Measurements from ENCODE around the gene SEZ6L.

Gene SEZ6L

DNA sequence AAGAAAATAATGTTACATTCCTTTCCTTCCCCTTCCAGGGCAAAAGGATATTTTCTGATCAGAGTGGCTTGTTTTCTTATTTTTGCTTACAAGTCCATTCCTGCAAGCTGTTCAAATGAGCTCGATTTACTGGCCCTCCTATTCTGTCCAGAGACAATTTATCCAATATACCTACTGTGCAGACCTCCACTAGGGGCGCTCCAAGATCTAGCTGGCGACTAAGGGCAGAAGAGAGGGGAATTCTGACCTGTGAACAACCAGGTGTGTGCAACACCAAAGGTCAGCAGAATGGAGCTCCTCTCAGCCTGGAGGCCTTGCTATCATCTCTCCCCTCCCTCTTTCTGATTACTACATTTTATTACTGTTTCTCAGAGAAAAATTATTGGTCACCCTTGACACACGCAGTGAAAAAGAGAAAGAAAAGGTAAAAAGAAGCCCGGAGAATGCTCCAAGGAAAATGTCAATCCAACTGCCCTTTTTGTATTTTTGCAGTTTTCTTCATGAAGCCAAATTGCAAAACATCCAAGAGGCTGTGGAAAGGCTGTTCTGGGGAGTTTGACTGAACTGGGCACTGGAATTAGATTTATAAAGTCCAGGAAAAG, 3.2 kb downstream of the SEZ6L start:
- H3K9ac ChIP-seq (ENCODE audit: low read length in 5 of 5): no peak overlapping the region
- no peak overlapping the region for H3K27ac ChIP-seq (ENCODE audit: low read depth, low read length)
- H3K9me3 ChIP-seq (ENCODE audit: control insufficient read depth in 5 of 5, low read length in 5 of 5): no peaks in the 10 kb centered on the region
- H3K36me3 ChIP-seq (ENCODE audit: control insufficient read depth in 5 of 5, insufficient read depth in 5 of 5, low read length in 5 of 5): no peaks in the 10 kb centered on the region
- peaks cover 0 to 20% (median 13%) of the 10 kb centered on the region in 5 donors for H3K4me1 ChIP-seq (ENCODE audit: control insufficient read depth in 5 of 5, insufficient read depth in 5 of 5, low read length in 5 of 5)
- H3K27me3 ChIP-seq (ENCODE audit: control insufficient read depth in 5 of 5, insufficient read depth in 4 of 5, low read length in 5 of 5): peaks cover 23 to 63% (median 51%) of the 10 kb centered on the region in 5 donors
- H3K4me3 ChIP-seq (ENCODE audit: low read depth in 1 of 5, low read length in 5 of 5): no peak overlapping the region

DNA sequence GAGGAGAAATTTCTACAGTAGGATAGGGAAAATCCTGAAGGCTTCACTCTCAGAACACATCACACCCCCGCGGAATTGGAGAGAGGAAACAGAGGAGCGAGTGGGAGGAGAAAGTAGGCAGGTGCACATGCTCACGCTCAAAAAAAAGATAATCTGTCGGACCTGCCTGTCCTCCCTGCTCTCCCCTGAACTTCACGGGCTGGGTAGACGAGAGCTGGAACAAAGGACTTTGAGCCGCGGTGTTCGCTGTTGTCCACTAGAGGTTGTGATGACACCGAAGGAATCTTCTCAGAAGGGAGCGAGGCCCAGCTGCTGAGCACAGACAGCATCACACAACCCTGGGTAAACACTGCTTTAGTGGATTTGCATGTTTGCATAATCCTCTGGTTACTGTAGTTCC, 5.0 kb downstream of the SEZ6L start:
- Histone ChIP-seq H3K9me3 (ENCODE audit: control insufficient read depth in 5 of 5, low read length in 5 of 5) (no peaks in the 10 kb centered on the region), H3K27ac (ENCODE audit: low read depth, low read length) (no peak overlapping the region), H3K4me1 (ENCODE audit: control insufficient read depth in 5 of 5, insufficient read depth in 5 of 5, low read length in 5 of 5) (peaks cover 0 to 10% (median 8%) of the 10 kb centered on the region in 5 donors), H3K36me3 (ENCODE audit: control insufficient read depth in 5 of 5, insufficient read depth in 5 of 5, low read length in 5 of 5) (no peaks in the 10 kb centered on the region), H3K9ac (ENCODE audit: low read length in 5 of 5) (no peak overlapping the region), H3K4me3 (ENCODE audit: low read depth in 1 of 5, low read length in 5 of 5) (no peak overlapping the region), H3K27me3 (ENCODE audit: control insufficient read depth in 5 of 5, insufficient read depth in 4 of 5, low read length in 5 of 5) (peaks cover 24 to 51% (median 40%) of the 10 kb centered on the region in 5 donors)

DNA sequence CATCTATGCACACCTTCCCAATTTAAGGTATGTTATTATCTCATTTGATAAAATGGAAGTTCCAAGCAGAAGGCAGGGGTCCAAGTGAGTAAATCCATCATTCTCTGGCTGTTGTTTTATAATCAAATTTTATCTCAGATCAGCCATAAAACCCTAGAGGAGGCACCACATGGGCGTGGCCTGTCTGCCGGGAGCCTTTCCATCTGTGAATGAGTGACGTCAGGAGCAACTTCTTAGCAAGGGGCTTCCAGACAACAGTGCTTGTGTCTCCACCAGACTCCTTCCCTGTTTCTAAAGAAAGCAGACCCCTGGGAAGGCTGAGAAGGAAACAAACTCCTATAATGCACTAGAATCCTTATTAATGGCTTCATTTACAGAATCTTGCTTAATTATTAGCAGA, 13.5 kb downstream of the SEZ6L start:
- H3K27me3 ChIP-seq (ENCODE audit: control insufficient read depth in 5 of 5, insufficient read depth in 4 of 5, low read length in 5 of 5): peaks cover 2 to 16% (median 11%) of the 10 kb centered on the region in 5 donors
- H3K9me3 ChIP-seq (ENCODE audit: control insufficient read depth in 5 of 5, low read length in 5 of 5): no peaks in the 10 kb centered on the region

DNA sequence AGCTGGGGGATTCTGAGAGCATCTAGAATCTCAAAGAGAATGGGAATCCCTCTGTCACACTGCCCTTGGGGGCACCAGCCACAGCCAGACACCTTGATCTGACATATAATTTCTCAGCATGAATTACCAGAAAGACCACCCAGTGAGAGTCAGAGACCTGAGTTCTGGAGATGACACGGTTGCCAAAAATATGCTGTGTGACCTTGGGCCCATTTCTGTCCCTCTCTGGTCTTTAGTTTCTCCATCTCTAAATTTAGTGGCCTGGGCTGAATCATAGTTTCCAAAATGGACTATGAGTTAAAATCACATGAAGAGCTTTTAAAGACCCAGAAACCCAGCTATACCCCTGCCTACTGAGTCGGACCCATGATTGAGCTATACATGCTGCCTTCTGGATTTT, 15.9 kb downstream of the SEZ6L start:
- Histone ChIP-seq H3K27me3 (ENCODE audit: control insufficient read depth in 5 of 5, insufficient read depth in 4 of 5, low read length in 5 of 5) (peaks cover 0 to 12% (median 5%) of the 10 kb centered on the region in 5 donors), H3K4me3 (ENCODE audit: low read depth in 1 of 5, low read length in 5 of 5) (no peak overlapping the region), H3K9ac (ENCODE audit: low read length in 5 of 5) (no peak overlapping the region), H3K36me3 (ENCODE audit: control insufficient read depth in 5 of 5, insufficient read depth in 5 of 5, low read length in 5 of 5) (no peaks in the 10 kb centered on the region), H3K9me3 (ENCODE audit: control insufficient read depth in 5 of 5, low read length in 5 of 5) (no peaks in the 10 kb centered on the region), H3K4me1 (ENCODE audit: control insufficient read depth in 5 of 5, insufficient read depth in 5 of 5, low read length in 5 of 5) (no peaks in the 10 kb centered on the region), H3K27ac (ENCODE audit: low read depth, low read length) (no peak overlapping the region)

More for the DNA sequence above, 13.5 kb downstream of the SEZ6L start:
- Histone ChIP-seq H3K27ac (ENCODE audit: low read depth, low read length) (no peak overlapping the region), H3K9ac (ENCODE audit: low read length in 5 of 5) (no peak overlapping the region), H3K4me3 (ENCODE audit: low read depth in 1 of 5, low read length in 5 of 5) (no peak overlapping the region), H3K4me1 (ENCODE audit: control insufficient read depth in 5 of 5, insufficient read depth in 5 of 5, low read length in 5 of 5) (no peaks in the 10 kb centered on the region), H3K36me3 (ENCODE audit: control insufficient read depth in 5 of 5, insufficient read depth in 5 of 5, low read length in 5 of 5) (no peaks in the 10 kb centered on the region)

DNA sequence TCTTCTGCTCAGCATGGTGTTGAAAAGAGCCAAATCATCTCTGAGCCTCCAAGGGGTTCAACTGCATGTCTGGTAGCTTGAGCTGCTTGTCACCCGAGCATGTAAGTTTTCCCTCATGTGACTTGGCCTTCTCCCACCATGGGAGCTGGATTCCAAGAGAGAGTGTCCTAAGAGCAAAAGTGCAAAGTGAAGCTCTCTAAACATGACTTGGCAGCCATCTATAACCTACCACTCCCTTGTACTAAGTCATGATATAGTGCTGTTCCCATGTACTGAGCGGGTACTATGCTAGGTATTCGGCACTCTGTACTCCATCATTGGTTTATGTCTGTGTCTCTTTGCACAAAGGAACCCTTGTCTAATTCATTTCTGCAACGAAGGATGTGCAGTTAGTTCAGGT, 19.1 kb downstream of the SEZ6L start:
- no peaks in the 10 kb centered on the region for H3K9me3 ChIP-seq (ENCODE audit: control insufficient read depth in 5 of 5, low read length in 5 of 5)
- no peak overlapping the region for H3K9ac ChIP-seq (ENCODE audit: low read length in 5 of 5)
- no peak overlapping the region for H3K27ac ChIP-seq (ENCODE audit: low read depth, low read length)
- H3K27me3 ChIP-seq (ENCODE audit: control insufficient read depth in 5 of 5, insufficient read depth in 4 of 5, low read length in 5 of 5): peaks cover 0 to 12% (median 5%) of the 10 kb centered on the region in 5 donors
- H3K36me3 ChIP-seq (ENCODE audit: control insufficient read depth in 5 of 5, insufficient read depth in 5 of 5, low read length in 5 of 5): no peaks in the 10 kb centered on the region
- no peak overlapping the region for H3K4me3 ChIP-seq (ENCODE audit: low read depth in 1 of 5, low read length in 5 of 5)
- H3K4me1 ChIP-seq (ENCODE audit: control insufficient read depth in 5 of 5, insufficient read depth in 5 of 5, low read length in 5 of 5): no peaks in the 10 kb centered on the region

DNA sequence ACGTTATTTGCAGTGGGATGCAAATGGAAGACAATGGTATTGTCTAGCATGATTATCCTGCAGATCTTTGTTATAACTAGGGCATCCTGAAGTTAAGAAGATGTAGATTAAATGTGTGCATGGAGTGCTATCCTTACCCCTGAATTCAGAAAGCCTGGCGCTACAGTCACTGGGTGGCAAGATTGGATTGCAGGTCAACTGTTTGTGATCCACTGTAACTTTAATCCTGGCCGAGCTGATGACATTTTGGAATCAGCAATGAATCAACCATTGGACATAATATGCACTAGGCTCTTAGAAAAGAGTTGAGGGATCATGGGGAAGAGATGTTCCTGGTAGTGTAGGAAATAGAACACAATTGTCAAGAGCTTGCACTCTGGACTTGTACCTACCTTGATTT, 25.1 kb downstream of the SEZ6L start:
- Histone ChIP-seq H3K36me3 (ENCODE audit: control insufficient read depth in 5 of 5, insufficient read depth in 5 of 5, low read length in 5 of 5) (no peaks in the 10 kb centered on the region), H3K4me1 (ENCODE audit: control insufficient read depth in 5 of 5, insufficient read depth in 5 of 5, low read length in 5 of 5) (no peaks in the 10 kb centered on the region), H3K27ac (ENCODE audit: low read depth, low read length) (no peak overlapping the region), H3K9ac (ENCODE audit: low read length in 5 of 5) (no peak overlapping the region), H3K4me3 (ENCODE audit: low read depth in 1 of 5, low read length in 5 of 5) (no peak overlapping the region), H3K27me3 (ENCODE audit: control insufficient read depth in 5 of 5, insufficient read depth in 4 of 5, low read length in 5 of 5) (peaks cover 0 to 2% (median 0%) of the 10 kb centered on the region in 5 donors), H3K9me3 (ENCODE audit: control insufficient read depth in 5 of 5, low read length in 5 of 5) (no peaks in the 10 kb centered on the region)

DNA sequence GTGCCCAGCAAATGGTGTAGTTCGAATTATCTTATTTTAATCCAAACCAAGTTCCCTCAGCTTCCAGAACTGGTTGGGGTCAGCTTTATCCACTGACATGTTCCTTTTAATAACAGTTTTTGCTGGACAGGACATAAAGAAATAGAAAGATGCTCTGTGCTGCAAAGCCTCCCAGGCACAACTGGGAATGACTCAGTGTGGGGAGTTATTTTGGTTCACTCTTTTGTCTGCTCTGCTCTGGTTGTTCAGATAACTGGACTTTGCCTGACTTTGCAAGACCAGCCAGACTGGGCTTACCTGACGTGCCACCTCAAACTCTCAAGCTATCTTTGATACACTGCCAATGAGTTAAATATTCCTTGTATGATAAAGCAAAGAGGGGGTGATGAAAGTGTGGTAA, 25.6 kb downstream of the SEZ6L start:
- H3K9ac ChIP-seq (ENCODE audit: low read length in 5 of 5): no peak overlapping the region
- no peaks in the 10 kb centered on the region for H3K4me1 ChIP-seq (ENCODE audit: control insufficient read depth in 5 of 5, insufficient read depth in 5 of 5, low read length in 5 of 5)
- no peaks in the 10 kb centered on the region for H3K9me3 ChIP-seq (ENCODE audit: control insufficient read depth in 5 of 5, low read length in 5 of 5)
- H3K27ac ChIP-seq (ENCODE audit: low read depth, low read length): no peak overlapping the region
- no peak overlapping the region for H3K4me3 ChIP-seq (ENCODE audit: low read depth in 1 of 5, low read length in 5 of 5)
- H3K36me3 ChIP-seq (ENCODE audit: control insufficient read depth in 5 of 5, insufficient read depth in 5 of 5, low read length in 5 of 5): no peaks in the 10 kb centered on the region
- H3K27me3 ChIP-seq (ENCODE audit: control insufficient read depth in 5 of 5, insufficient read depth in 4 of 5, low read length in 5 of 5): peaks cover 0 to 2% (median 0%) of the 10 kb centered on the region in 5 donors

DNA sequence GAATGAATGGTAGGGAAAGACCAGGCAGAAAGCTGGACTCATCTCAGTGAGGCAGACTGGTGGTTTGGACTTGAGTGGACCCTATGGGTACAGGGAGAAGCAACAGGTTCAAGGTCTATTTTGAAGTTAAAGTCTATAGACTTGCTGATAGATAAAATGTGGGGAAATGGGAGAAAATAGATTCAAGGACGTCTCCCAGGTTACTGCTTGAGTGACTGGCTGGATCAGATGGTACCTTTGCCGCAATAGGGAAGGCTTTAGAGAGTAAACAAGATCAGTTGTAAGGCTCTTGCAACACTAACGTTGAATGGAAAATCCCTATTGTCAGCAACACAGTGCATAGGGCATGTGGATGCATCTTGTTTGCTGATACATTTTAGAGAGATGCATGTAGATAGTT, 27.4 kb downstream of the SEZ6L start:
- no peak overlapping the region for H3K9ac ChIP-seq (ENCODE audit: low read length in 5 of 5)
- H3K27me3 ChIP-seq (ENCODE audit: control insufficient read depth in 5 of 5, insufficient read depth in 4 of 5, low read length in 5 of 5): peaks cover 0 to 9% (median 2%) of the 10 kb centered on the region in 5 donors
- H3K27ac ChIP-seq (ENCODE audit: low read depth, low read length): no peak overlapping the region
- no peaks in the 10 kb centered on the region for H3K9me3 ChIP-seq (ENCODE audit: control insufficient read depth in 5 of 5, low read length in 5 of 5)
- no peaks in the 10 kb centered on the region for H3K36me3 ChIP-seq (ENCODE audit: control insufficient read depth in 5 of 5, insufficient read depth in 5 of 5, low read length in 5 of 5)
- no peak overlapping the region for H3K4me3 ChIP-seq (ENCODE audit: low read depth in 1 of 5, low read length in 5 of 5)
- no peaks in the 10 kb centered on the region for H3K4me1 ChIP-seq (ENCODE audit: control insufficient read depth in 5 of 5, insufficient read depth in 5 of 5, low read length in 5 of 5)

DNA sequence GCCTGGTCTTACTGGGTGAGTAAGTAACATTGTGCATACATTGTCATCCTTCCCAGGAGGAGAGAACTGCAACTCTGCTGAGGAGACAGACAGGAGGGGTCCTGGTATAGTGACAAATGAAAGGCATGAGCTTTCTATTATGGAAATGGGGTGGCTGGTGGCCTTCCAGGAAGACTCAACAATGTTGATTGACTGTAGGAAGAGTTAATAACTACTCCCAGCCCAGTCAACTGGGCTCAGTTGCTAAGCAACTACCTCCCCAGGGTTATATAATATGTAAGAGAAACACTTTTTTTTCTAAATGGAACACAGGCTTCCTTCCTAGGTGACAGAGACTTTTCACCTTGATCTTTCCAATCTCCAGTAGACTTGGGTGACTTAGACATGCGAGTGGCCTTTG, 28.2 kb downstream of the SEZ6L start:
- Histone ChIP-seq H3K27me3 (ENCODE audit: control insufficient read depth in 5 of 5, insufficient read depth in 4 of 5, low read length in 5 of 5) (peaks cover 0 to 9% (median 2%) of the 10 kb centered on the region in 5 donors), H3K27ac (ENCODE audit: low read depth, low read length) (no peak overlapping the region), H3K36me3 (ENCODE audit: control insufficient read depth in 5 of 5, insufficient read depth in 5 of 5, low read length in 5 of 5) (no peaks in the 10 kb centered on the region), H3K4me1 (ENCODE audit: control insufficient read depth in 5 of 5, insufficient read depth in 5 of 5, low read length in 5 of 5) (no peaks in the 10 kb centered on the region), H3K4me3 (ENCODE audit: low read depth in 1 of 5, low read length in 5 of 5) (no peak overlapping the region), H3K9ac (ENCODE audit: low read length in 5 of 5) (no peak overlapping the region), H3K9me3 (ENCODE audit: control insufficient read depth in 5 of 5, low read length in 5 of 5) (no peaks in the 10 kb centered on the region)

DNA sequence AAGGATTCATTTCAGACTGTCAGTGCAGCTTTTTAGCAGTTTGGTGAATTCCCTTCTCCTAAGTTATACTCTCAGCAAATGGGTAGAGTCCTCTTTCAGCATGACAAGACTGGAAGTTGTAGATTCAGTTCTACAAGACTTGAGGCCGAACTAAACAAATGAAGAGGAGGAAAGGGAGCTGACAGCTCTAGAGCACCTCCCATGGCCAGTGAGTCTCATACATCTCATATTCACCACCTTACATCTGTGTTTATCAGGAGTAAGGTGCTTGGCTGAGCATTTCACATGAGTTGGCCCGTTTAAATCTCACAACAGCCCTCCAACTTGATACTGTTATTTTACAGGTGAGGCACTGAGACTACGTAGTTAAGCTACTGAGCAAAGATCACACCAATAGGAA, 30.4 kb downstream of the SEZ6L start:
- Histone ChIP-seq H3K4me1 (ENCODE audit: control insufficient read depth in 5 of 5, insufficient read depth in 5 of 5, low read length in 5 of 5) (no peaks in the 10 kb centered on the region), H3K4me3 (ENCODE audit: low read depth in 1 of 5, low read length in 5 of 5) (no peak overlapping the region), H3K27me3 (ENCODE audit: control insufficient read depth in 5 of 5, insufficient read depth in 4 of 5, low read length in 5 of 5) (peaks cover 2 to 11% (median 4%) of the 10 kb centered on the region in 5 donors), H3K27ac (ENCODE audit: low read depth, low read length) (no peak overlapping the region), H3K9me3 (ENCODE audit: control insufficient read depth in 5 of 5, low read length in 5 of 5) (no peaks in the 10 kb centered on the region), H3K36me3 (ENCODE audit: control insufficient read depth in 5 of 5, insufficient read depth in 5 of 5, low read length in 5 of 5) (no peaks in the 10 kb centered on the region), H3K9ac (ENCODE audit: low read length in 5 of 5) (no peak overlapping the region)

Data from subcutaneous abdominal adipose tissue (tissue), 5 donors.